ENCODE measurements around the gene ZFC3H1.
"Not testable (repeated sequence)": the region's sequence is repeated elsewhere in the genome, so short reads cannot be mapped to it uniquely, and the experiment has no call there.

Gene ZFC3H1

GRCh38 chr12:71663561-71664410 is at the start of gene ZFC3H1, which contains the start of gene THAP2:
TSS of gene ZFC3H1 (minus strand) at chr12:71663848. CDS start at chr12:71663610, 238 bp downstream.
TSS of gene THAP2 (plus strand) at chr12:71664301. CDS start at chr12:71664510, 209 bp downstream.
- DNase-seq (ENCODE audit: low read depth in 2 of 2), result peak; percentile 80 to 90

- no peak for DNase-seq (ENCODE audit: low read depth in 2 of 2)
These were observed 46.9 kb upstream of the ZFC3H1 start for GRCh38 chr12:71710276-71711125.

GRCh38 chr12:71708658-71709057 is 45.0 kb upstream of the ZFC3H1 start:
- no peak for DNase-seq (ENCODE audit: low read depth in 2 of 2)

- DNase-seq (ENCODE audit: low read depth in 2 of 2), result no peak
These were observed 41.3 kb upstream of the ZFC3H1 start for GRCh38 chr12:71704920-71705319.

- DNase-seq (ENCODE audit: low read depth in 2 of 2), result no peak
These were observed 39.6 kb upstream of the ZFC3H1 start for GRCh38 chr12:71703206-71703605.

GRCh38 chr12:71702590-71702989 is 38.9 kb upstream of the ZFC3H1 start:
- no peak for DNase-seq (ENCODE audit: low read depth in 2 of 2)

- not testable (repeated sequence) for DNase-seq (ENCODE audit: low read depth in 2 of 2)
These were observed 38.5 kb upstream of the ZFC3H1 start for GRCh38 chr12:71702181-71702580.

- DNase-seq (ENCODE audit: low read depth in 2 of 2), result no peak
These were observed 32.1 kb upstream of the ZFC3H1 start for GRCh38 chr12:71695782-71696181.

- no peak for DNase-seq (ENCODE audit: low read depth in 2 of 2)
These were observed 30.6 kb upstream of the ZFC3H1 start for GRCh38 chr12:71694099-71694820.

GRCh38 chr12:71693651-71694050 is 30.0 kb upstream of the ZFC3H1 start:
- DNase-seq (ENCODE audit: low read depth in 2 of 2), result not testable (repeated sequence)

- DNase-seq (ENCODE audit: low read depth in 2 of 2), result no peak
These were observed 29.5 kb upstream of the ZFC3H1 start for GRCh38 chr12:71693126-71693525.

GRCh38 chr12:71691504-71692129 is 28.0 kb upstream of the ZFC3H1 start:
- no peak for DNase-seq (ENCODE audit: low read depth in 2 of 2)

GRCh38 chr12:71688961-71689570 is 25.4 kb upstream of the ZFC3H1 start:
- DNase-seq (ENCODE audit: low read depth in 2 of 2), result no peak

- not testable (repeated sequence) for DNase-seq (ENCODE audit: low read depth in 2 of 2)
These were observed 23.5 kb upstream of the ZFC3H1 start for GRCh38 chr12:71687172-71687571.

- DNase-seq (ENCODE audit: low read depth in 2 of 2), result no peak
These were observed 23.0 kb upstream of the ZFC3H1 start for GRCh38 chr12:71686658-71687025.

- peak; percentile 59 to 71 for DNase-seq (ENCODE audit: low read depth in 2 of 2)
These were observed 22.4 kb upstream of the ZFC3H1 start, which contains the start of gene TMEM19 for GRCh38 chr12:71685914-71686657. TSS of gene TMEM19 (plus strand) at chr12:71686082. CDS start at chr12:71686681, 599 bp downstream.

GRCh38 chr12:71685312-71685906 is 21.8 kb upstream of the ZFC3H1 start:
- DNase-seq (ENCODE audit: low read depth in 2 of 2), result no peak

- no peak for DNase-seq (ENCODE audit: low read depth in 2 of 2)
These were observed 20.4 kb upstream of the ZFC3H1 start for GRCh38 chr12:71684081-71684480.

GRCh38 chr12:71683633-71684032 is 20.0 kb upstream of the ZFC3H1 start:
- no peak for DNase-seq (ENCODE audit: low read depth in 2 of 2)

- no peak for DNase-seq (ENCODE audit: low read depth in 2 of 2)
These were observed 18.8 kb upstream of the ZFC3H1 start for GRCh38 chr12:71682466-71682865.
